ENCODE data around the gene MYBBP1A.
"Not testable (repeated sequence)": the region's sequence is repeated elsewhere in the genome, so short reads cannot be mapped to it uniquely, and the experiment has no call there.

MYBBP1A gene

DNA sequence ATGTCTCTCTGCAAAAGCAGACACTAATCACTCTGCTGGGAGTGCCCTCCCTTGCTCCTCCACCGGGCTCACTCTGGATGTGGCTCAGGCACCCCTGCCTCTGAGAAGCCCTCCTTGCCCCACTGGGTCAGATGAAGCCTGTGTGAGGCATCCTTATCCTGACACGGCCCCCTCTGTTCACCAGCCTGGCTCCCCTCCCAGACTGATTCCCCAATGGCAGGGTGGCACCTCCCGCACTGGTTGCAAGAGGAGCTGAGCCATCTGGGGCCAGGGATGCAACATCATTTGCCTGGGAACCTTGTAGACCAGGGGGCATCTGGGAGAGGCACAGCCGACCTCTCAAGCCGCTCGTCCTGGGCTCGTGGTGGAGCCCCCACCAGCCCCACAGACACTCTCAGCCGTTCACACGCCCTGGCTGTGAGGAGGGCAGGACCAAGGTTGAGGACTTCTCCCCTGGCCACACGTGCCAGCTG is 35.8 kb upstream of the MYBBP1A start:
- H2AFZ ChIP-seq (ENCODE audit: low read depth, low read length) = no peak overlapping the region
- no peak overlapping the region for H2BK15ac ChIP-seq (ENCODE audit: low read depth, poor library complexity, severe bottlenecking)
- peaks cover 0 to 3% of the 10 kb centered on the region in 2 experiments for H3K36me3 ChIP-seq (ENCODE audit: control insufficient read depth in 1 of 2, insufficient read depth in 2 of 2, low read depth in 1 of 2, low read length in 2 of 2)
- no peak overlapping the region for H4K91ac ChIP-seq (ENCODE audit: low read length)
- H3K27me3 ChIP-seq (ENCODE audit: control insufficient read depth in 1 of 2, insufficient read depth in 1 of 2, low read length in 2 of 2) = peaks cover 49 to 52% of the 10 kb centered on the region in 2 experiments
- no peak overlapping the region for H3K4me3 ChIP-seq (ENCODE audit: insufficient read depth in 1 of 2, low read depth in 1 of 2, low read length in 2 of 2)
- 74% methylated on average over 10 of the region's 10 CpGs for WGBS
- no peak overlapping the region for H4K8ac ChIP-seq (ENCODE audit: low read length)
- H3K4me2 ChIP-seq (ENCODE audit: low read length, poor library complexity, severe bottlenecking) = no peak overlapping the region
- H3K23ac ChIP-seq (ENCODE audit: low read length in 2 of 2) = no peak overlapping the region
- no peak overlapping the region for H3K4ac ChIP-seq (ENCODE audit: low read depth in 1 of 2, low read length in 2 of 2)
- peak overlapping the region in 1 of 2 experiments; percentile 59 for H2BK12ac ChIP-seq (ENCODE audit: low read length in 2 of 2)
- no peak overlapping the region for H3K14ac ChIP-seq (ENCODE audit: low read length in 2 of 2)
- no peak overlapping the region for H2BK5ac ChIP-seq (ENCODE audit: low read depth, low read length, poor library complexity, severe bottlenecking)
- H3K4me1 ChIP-seq (ENCODE audit: control insufficient read depth, insufficient read depth, low read depth, low read length) = peaks cover 12% of the 10 kb centered on the region
- no peak overlapping the region for H2AK5ac ChIP-seq (ENCODE audit: low read length, severe bottlenecking)
- H3K79me1 ChIP-seq (replicated peaks; ENCODE audit: low read length, poor library complexity, severe bottlenecking) = no peaks in the 10 kb centered on the region
- DNase-seq = no peak
- no peaks in the 10 kb centered on the region for H3K9me3 ChIP-seq (ENCODE audit: control insufficient read depth, low read length)
- no peak overlapping the region for H2BK120ac ChIP-seq (ENCODE audit: low read depth, low read length)
- H3K9ac ChIP-seq (ENCODE audit: low read length) = no peak overlapping the region
- H3K27ac ChIP-seq (ENCODE audit: low read length, poor library complexity, severe bottlenecking) = no peak overlapping the region
- no peak overlapping the region for H3K18ac ChIP-seq (ENCODE audit: low read depth in 1 of 2, low read length in 2 of 2)

DNA sequence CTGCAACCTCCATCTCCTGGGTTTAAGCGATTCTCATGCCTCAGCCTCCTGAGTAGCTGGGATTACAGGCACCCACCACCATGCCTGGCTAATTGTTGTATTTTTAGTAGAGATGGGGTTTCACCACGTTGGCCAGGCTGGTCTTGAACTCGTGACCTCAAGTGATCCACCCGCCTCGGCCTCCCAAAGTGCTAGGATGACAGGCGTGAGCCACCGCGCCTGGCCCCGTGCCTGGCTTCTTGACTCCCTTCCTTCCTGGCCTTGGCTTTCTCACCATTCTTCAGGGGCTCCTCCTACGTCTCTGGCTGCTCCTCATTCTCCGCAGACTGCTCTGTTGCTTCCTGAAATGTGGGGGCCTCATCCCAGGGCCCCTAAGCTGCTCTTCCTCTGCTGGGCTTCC is 34.9 kb upstream of the MYBBP1A start:
- H2BK5ac ChIP-seq (ENCODE audit: low read depth, low read length, poor library complexity, severe bottlenecking); H2BK15ac ChIP-seq (ENCODE audit: low read depth, poor library complexity, severe bottlenecking); H2BK12ac ChIP-seq (ENCODE audit: low read length in 2 of 2); H3K9me3 ChIP-seq (ENCODE audit: control insufficient read depth, low read length); H3K4ac ChIP-seq (ENCODE audit: low read depth in 1 of 2, low read length in 2 of 2); H3K23ac ChIP-seq (ENCODE audit: low read length in 2 of 2); H3K4me3 ChIP-seq (ENCODE audit: insufficient read depth in 1 of 2, low read depth in 1 of 2, low read length in 2 of 2); H3K9ac ChIP-seq (ENCODE audit: low read length); H2AK5ac ChIP-seq (ENCODE audit: low read length, severe bottlenecking); H2AFZ ChIP-seq (ENCODE audit: low read depth, low read length); DNase-seq; H3K4me2 ChIP-seq (ENCODE audit: low read length, poor library complexity, severe bottlenecking); H3K79me1 ChIP-seq (replicated peaks; ENCODE audit: low read length, poor library complexity, severe bottlenecking); H2BK120ac ChIP-seq (ENCODE audit: low read depth, low read length); H3K27ac ChIP-seq (ENCODE audit: low read length, poor library complexity, severe bottlenecking); H3K14ac ChIP-seq (ENCODE audit: low read length in 2 of 2); H3K18ac ChIP-seq (ENCODE audit: low read depth in 1 of 2, low read length in 2 of 2); H4K91ac ChIP-seq (ENCODE audit: low read length); H4K8ac ChIP-seq (ENCODE audit: low read length); H3K36me3 ChIP-seq (ENCODE audit: control insufficient read depth in 1 of 2, insufficient read depth in 2 of 2, low read depth in 1 of 2, low read length in 2 of 2): not testable (repeated sequence)
- 80% methylated on average over 10 of the region's 11 CpGs for WGBS
- Histone ChIP-seq H3K27me3 (ENCODE audit: control insufficient read depth in 1 of 2, insufficient read depth in 1 of 2, low read length in 2 of 2) (peaks cover 49 to 62% of the 10 kb centered on the region in 2 experiments), H3K4me1 (ENCODE audit: control insufficient read depth, insufficient read depth, low read depth, low read length) (peaks cover 22% of the 10 kb centered on the region)

DNA sequence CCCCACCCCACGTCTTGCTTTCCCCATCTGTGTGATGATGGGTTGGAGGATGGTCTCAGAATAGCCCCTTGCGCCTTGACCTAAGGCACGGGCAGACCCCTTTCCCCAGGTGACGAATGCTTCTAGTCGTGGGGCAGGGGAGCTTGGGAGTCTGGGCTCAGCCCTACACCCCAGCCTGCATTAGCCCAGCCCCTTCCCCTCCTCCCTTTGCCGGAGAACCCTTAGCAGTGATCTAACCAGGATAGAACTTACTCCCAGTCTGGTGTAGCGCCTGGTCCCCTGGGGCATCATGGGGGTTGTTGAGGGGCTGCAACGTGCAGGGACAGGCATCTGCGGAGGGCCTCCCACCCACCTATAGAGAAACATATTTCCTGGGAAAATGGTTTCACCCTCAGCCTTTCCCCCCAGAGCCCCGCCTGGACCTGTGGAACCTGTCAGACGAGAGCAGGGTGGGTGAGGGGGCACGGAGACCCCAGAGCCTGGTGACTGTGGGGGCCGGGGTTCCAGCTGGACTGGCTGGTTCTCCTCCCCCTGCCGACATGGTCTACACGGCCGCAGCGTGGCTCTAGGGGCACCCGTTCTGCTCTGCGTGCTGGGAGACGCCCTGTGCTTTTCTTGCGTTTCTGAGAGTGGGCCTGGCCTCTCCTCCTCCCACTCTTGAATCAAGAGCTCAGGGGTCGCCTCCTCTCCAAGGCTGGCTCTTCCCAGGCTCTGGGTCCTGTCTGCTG is 33.9 kb upstream of the MYBBP1A start:
- no peak overlapping the region for H4K91ac ChIP-seq (ENCODE audit: low read length)
- H3K18ac ChIP-seq (ENCODE audit: low read depth in 1 of 2, low read length in 2 of 2) = no peak overlapping the region
- peak overlapping the region in 1 of 2 experiments; percentile 43 for H2BK12ac ChIP-seq (ENCODE audit: low read length in 2 of 2)
- no peak overlapping the region for H3K4ac ChIP-seq (ENCODE audit: low read depth in 1 of 2, low read length in 2 of 2)
- no peak overlapping the region for H3K14ac ChIP-seq (ENCODE audit: low read length in 2 of 2)
- no peak overlapping the region for H2BK15ac ChIP-seq (ENCODE audit: low read depth, poor library complexity, severe bottlenecking)
- H3K9ac ChIP-seq (ENCODE audit: low read length) = no peak overlapping the region
- H3K27me3 ChIP-seq (ENCODE audit: control insufficient read depth in 1 of 2, insufficient read depth in 1 of 2, low read length in 2 of 2) = peaks cover 49 to 68% of the 10 kb centered on the region in 2 experiments
- H2AFZ ChIP-seq (ENCODE audit: low read depth, low read length) = no peak overlapping the region
- no peak overlapping the region for H3K27ac ChIP-seq (ENCODE audit: low read length, poor library complexity, severe bottlenecking)
- H3K79me1 ChIP-seq (replicated peaks; ENCODE audit: low read length, poor library complexity, severe bottlenecking) = no peaks in the 10 kb centered on the region
- no peak for DNase-seq
- H2AK5ac ChIP-seq (ENCODE audit: low read length, severe bottlenecking) = no peak overlapping the region
- no peaks in the 10 kb centered on the region for H3K36me3 ChIP-seq (ENCODE audit: control insufficient read depth in 1 of 2, insufficient read depth in 2 of 2, low read depth in 1 of 2, low read length in 2 of 2)
- no peak overlapping the region for H2BK5ac ChIP-seq (ENCODE audit: low read depth, low read length, poor library complexity, severe bottlenecking)
- H3K9me3 ChIP-seq (ENCODE audit: control insufficient read depth, low read length) = no peaks in the 10 kb centered on the region
- H3K23ac ChIP-seq (ENCODE audit: low read length in 2 of 2) = peak overlapping the region in 1 of 2 experiments; percentile 28
- no peak overlapping the region for H3K4me2 ChIP-seq (ENCODE audit: low read length, poor library complexity, severe bottlenecking)
- peak overlapping the region in 1 of 2 experiments; percentile 9 for H3K4me3 ChIP-seq (ENCODE audit: insufficient read depth in 1 of 2, low read depth in 1 of 2, low read length in 2 of 2)
- no peak overlapping the region for H4K8ac ChIP-seq (ENCODE audit: low read length)
- H2BK120ac ChIP-seq (ENCODE audit: low read depth, low read length) = no peak overlapping the region
- peaks cover 31% of the 10 kb centered on the region for H3K4me1 ChIP-seq (ENCODE audit: control insufficient read depth, insufficient read depth, low read depth, low read length)
- 86% methylated on average over 21 of the region's 22 CpGs for WGBS

DNA sequence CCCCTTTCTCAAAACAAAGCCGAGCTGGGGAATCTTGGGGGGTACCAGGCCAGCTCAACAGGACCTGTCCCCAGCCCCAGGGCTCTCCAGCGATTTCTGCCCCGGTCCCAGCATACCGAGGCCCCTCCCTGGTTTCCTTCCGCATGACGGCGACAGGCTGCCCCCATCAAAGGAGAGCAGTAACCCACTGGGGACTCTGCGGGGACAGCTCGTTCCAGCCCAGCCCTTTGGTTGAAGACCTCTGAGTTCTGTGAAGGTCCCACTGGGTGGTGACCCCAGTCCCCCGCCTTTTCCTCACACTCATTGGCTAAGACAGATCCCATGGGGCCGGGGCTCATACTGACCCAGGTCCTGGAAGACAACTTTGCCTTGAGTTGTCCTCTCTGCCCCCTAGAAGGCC is 33.2 kb upstream of the MYBBP1A start:
- Histone ChIP-seq H3K4me2 (ENCODE audit: low read length, poor library complexity, severe bottlenecking) (no peak overlapping the region), H2BK5ac (ENCODE audit: low read depth, low read length, poor library complexity, severe bottlenecking) (no peak overlapping the region), H2BK15ac (ENCODE audit: low read depth, poor library complexity, severe bottlenecking) (peak overlapping the region; percentile 58), H3K4me1 (ENCODE audit: control insufficient read depth, insufficient read depth, low read depth, low read length) (peaks cover 35% of the 10 kb centered on the region), H2BK120ac (ENCODE audit: low read depth, low read length) (peak overlapping the region; percentile 35), H2BK12ac (ENCODE audit: low read length in 2 of 2) (peak overlapping the region in 1 of 2 experiments; percentile 43), H3K23ac (ENCODE audit: low read length in 2 of 2) (no peak overlapping the region), H3K4me3 (ENCODE audit: insufficient read depth in 1 of 2, low read depth in 1 of 2, low read length in 2 of 2) (no peak overlapping the region), H4K91ac (ENCODE audit: low read length) (no peak overlapping the region), H2AFZ (ENCODE audit: low read depth, low read length) (no peak overlapping the region), H3K14ac (ENCODE audit: low read length in 2 of 2) (no peak overlapping the region), H2AK5ac (ENCODE audit: low read length, severe bottlenecking) (no peak overlapping the region), H3K4ac (ENCODE audit: low read depth in 1 of 2, low read length in 2 of 2) (no peak overlapping the region), H3K36me3 (ENCODE audit: control insufficient read depth in 1 of 2, insufficient read depth in 2 of 2, low read depth in 1 of 2, low read length in 2 of 2) (no peaks in the 10 kb centered on the region), H3K9me3 (ENCODE audit: control insufficient read depth, low read length) (no peaks in the 10 kb centered on the region), H3K79me1 (replicated peaks; ENCODE audit: low read length, poor library complexity, severe bottlenecking) (no peaks in the 10 kb centered on the region), H4K8ac (ENCODE audit: low read length) (no peak overlapping the region), H3K27ac (ENCODE audit: low read length, poor library complexity, severe bottlenecking) (no peak overlapping the region), H3K18ac (ENCODE audit: low read depth in 1 of 2, low read length in 2 of 2) (no peak overlapping the region), H3K9ac (ENCODE audit: low read length) (no peak overlapping the region), H3K27me3 (ENCODE audit: control insufficient read depth in 1 of 2, insufficient read depth in 1 of 2, low read length in 2 of 2) (peaks cover 55 to 75% of the 10 kb centered on the region in 2 experiments)
- no peak for DNase-seq
- 83% methylated on average over 11 of the region's 11 CpGs for WGBS
